GM15510 (cell line): ENCODE results near the gene PLOD3.

Experiments
- POLR2A ChIP-seq: IDR thresholded peaks from 3 replicates; pipeline ENCODE4 v1.6.1; 2011; ENCODE audit warnings: borderline replicate concordance; ENCODE audit not compliant: insufficient read length; ENCODE audit errors: extremely low read depth

Gene PLOD3

DNA sequence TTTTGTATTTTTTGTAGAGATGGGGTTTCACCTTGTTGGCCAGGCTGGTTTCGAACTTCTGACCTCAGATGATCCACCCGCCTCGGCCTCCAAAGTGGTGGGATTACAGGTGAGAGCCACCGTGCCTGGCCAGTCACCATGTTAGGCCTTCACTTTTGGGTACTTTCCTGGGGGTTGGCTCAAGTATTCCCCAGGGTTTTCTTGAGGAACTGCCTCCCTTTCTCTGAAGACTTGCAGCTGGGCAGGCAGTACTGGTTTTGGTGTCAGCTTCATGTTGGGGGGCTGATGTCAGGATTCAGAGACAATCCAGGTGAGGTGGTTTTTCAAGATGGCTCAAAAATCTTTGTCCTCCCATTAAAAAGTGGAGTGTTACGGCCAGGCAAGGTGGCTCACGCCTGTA, 8.3 kb upstream of the PLOD3 start:
- no peak for TF ChIP-seq POLR2A

DNA sequence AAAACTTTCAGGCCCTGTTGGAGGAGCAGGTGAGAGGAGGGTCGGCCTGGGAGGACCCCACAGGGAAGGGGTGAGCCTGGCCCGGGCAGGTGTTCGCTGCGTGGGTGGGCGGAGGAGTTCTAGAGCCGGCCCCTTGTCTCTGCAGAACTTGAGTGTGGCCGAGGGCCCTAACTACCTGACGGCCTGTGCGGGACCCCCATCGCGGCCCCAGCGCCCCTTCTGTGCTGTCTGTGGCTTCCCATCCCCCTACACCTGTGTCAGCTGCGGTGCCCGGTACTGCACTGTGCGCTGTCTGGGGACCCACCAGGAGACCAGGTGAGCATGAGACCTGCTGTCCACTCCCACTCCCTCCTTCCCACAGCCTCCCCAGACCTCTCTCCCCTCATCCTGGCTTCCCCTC, 6.1 kb upstream of the PLOD3 start:
- TF ChIP-seq POLR2A, result no peak

DNA sequence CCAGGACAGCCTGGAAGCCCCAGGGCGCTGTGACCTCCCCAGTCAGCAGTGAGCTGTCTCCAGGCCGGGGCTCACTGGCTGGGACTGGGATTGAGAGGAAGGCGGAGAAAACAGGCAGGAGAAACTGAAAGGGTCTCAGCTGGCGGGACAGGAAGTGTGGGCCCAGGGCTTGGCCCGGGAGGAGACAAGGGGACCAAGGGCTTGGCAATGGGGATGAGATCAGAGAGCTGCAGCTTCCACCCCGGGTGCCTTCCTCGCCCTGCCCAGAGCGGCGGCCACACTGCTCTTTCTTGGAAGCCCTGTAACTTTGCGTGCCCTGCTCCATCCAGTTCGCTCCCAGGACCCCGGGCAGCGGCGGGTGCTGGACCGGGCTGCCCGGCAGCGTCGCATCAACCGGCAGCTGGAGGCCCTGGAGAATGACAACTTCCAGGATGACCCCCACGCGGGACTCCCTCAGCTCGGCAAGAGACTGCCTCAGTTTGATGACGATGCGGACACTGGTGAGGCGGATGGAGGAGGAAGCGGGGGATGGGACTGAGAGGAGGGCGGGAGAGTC, 5.0 kb upstream of the PLOD3 start:
- no peak for TF ChIP-seq POLR2A

GRCh38 chr7:101220295-101220694, 2.9 kb upstream of the PLOD3 start:
- no peak for TF ChIP-seq POLR2A

GRCh38 chr7:101218236-101219125, 1.1 kb upstream of the PLOD3 start:
- no peak for TF ChIP-seq POLR2A

DNA sequence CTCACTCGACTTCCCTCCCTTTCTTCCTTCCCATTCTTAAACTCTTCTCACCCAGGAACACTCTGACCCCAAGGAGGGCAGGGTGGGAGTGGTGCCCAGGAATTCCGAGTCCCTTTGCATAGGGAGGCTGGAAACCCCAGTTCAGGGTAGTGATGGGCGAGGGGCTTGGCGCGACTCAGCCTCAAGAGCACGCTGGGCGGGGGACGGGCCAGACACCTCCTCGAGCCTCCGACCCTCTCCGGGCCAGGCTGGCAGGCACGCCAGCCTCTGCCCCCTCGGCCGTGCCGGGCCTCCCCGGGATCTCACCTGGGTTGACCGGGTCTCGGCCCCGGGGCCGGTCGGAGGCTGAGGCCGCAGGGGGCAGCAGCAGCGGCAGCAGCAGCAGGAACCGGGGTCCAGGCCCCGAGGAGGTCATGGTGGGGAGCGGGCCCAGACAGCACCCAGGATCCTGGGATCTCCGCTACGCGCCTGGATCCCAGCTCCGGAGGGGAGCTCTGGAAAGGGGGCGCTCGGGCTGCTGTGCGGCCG, 457 bp downstream of the PLOD3 start:
- TF ChIP-seq POLR2A, result no peak

GRCh38 chr7:101216001-101216859, 1.2 kb downstream of the PLOD3 start:
- no peak for TF ChIP-seq POLR2A

GRCh38 chr7:101212014-101212413, 5.4 kb downstream of the PLOD3 start:
- TF ChIP-seq POLR2A, result no peak

DNA sequence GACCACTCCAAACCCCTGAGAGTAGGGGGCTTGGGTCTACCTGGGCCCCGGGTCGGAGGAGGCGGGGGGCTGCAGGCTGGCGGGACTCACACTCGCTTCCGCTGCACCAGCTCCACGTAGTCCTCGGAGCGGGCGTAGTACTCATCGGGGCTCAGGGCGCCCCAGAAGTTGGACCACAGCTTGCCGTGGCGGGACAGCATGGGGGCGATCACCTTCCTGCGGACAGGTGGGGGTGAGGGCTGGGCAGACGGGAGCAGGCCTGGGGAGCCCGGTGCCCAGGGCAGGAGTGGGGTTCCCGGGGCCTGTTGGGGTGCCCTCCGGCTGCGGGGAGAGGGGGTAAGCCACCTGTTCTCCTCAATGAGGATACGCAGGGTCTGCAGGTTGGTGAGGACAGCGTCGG, 5.9 kb downstream of the PLOD3 start:
- TF ChIP-seq POLR2A, result no peak

DNA sequence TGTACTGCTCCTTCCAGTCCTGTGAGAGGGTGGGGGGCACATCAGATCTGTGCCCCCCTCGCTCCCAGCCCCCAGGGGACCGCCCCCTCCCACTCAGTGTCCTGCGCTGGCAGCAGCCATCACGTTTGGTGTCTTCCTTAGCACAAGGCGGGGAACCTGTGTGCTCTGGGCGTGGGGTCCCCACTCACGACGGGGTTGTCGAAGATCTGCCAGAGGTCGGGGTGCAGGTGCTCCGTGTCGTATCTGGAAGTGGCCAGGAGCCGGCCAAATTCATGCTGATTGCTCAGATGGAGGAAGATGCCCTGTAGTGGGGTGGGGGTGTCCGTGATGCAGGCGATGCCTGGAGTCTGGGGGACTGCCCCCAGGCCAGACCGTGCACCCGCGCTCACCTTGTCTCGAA, 7.2 kb downstream of the PLOD3 start:
- TF ChIP-seq POLR2A, result no peak

- TF ChIP-seq POLR2A, result no peak
Observed at GRCh38 chr7:101208794-101209193, 8.6 kb downstream of the PLOD3 start.

- no peak for TF ChIP-seq POLR2A
Observed at GRCh38 chr7:101207459-101207858, 9.9 kb downstream of the PLOD3 start.

- no peak for TF ChIP-seq POLR2A
Observed at GRCh38 chr7:101206665-101207042, 10.7 kb downstream of the PLOD3 start.

- no peak for TF ChIP-seq POLR2A
Observed at GRCh38 chr7:101205901-101206664, 11.3 kb downstream of the PLOD3 start.

GRCh38 chr7:101202603-101202918, 14.8 kb downstream of the PLOD3 start:
- no peak for TF ChIP-seq POLR2A
